ENCODE data around the gene RNU1-3. TPM values are rescaled to one million over a fixed set of nuclear protein-coding genes. Genes with fewer than 3 reads are reported as not detected.

Gene RNU1-3
- total and polyA plus RNA-seq, 9 of the 15 experiments (the other 6 are each of a cell fraction or from before 2014, with no cell fraction given), result under 0.01 to 32,823 (median 2,538) TPM; not detected in 4

- TF ChIP-seq ZBTB11 (CRISPR knock-in tag; IDR thresholded peaks at IDR 0.05) (peak in 1 of 3 experiments; percentile 24; a peak in 1 of 6 replicates), CHD4 (IDR thresholded peaks at IDR 0.05; ENCODE audit: insufficient read depth, insufficient replicate concordance, low read depth, low read length, poor library complexity, severe bottlenecking) (peak; percentile 74), CEBPB (tag; IDR thresholded peaks at IDR 0.05) (peak; percentile 71), NR2F6 (CRISPR knock-in tag; IDR thresholded peaks at IDR 0.05) (0 out of 2 replicates have a peak, but pooled peaks have one; percentile 17), CTCF (IDR thresholded peaks at IDR 0.05 in 2 of 3, conservative IDR thresholded peaks at IDR 0.05 in 1 of 3; ENCODE audit: insufficient read depth in 2 of 3, low read depth in 1 of 3, low read length in 3 of 3) (peak in 1 of 3 experiments; percentile 4; a peak in 1 of 6 replicates), RCOR1 (IDR thresholded peaks at IDR 0.05; ENCODE audit: borderline replicate concordance in 1 of 2, low read depth in 2 of 2, low read length in 2 of 2) (peak in 1 of 2 experiments; percentile 86; a peak in 2 of 4 replicates), THAP12 (CRISPR knock-in tag; IDR thresholded peaks at IDR 0.05) (peak; percentile 52; the same call in 1 of the 2 replicates)
Observed at GRCh38 chr1:16621681-16622315, 45.0 kb downstream of the RNU1-3 start (continued).
